AG09309 (cell line): ENCODE data around the gene RAB1B.

Source experiments
- DNase-seq: peaks from one replicate; pipeline ENCODE4 v3.0.0-alpha.2; 2010; ENCODE audit warnings: low read depth
- H3K4me3 ChIP-seq: 2 replicates; pipeline ENCODE4 v1.5.1; 2011; ENCODE audit warnings: mild to moderate bottlenecking, low read depth, low read length, moderate library complexity; ENCODE audit not compliant: control insufficient read depth
- TF ChIP-seq, protein P1 (sequence below): IDR thresholded peaks from 2 replicates; pipeline ENCODE4 v1.5.1; 2011; ENCODE audit warnings: mild to moderate bottlenecking, low read depth, low read length, inconsistent platforms; ENCODE audit not compliant: insufficient read depth, control insufficient read depth; ENCODE audit errors: missing control alignments

Gene RAB1B

DNA sequence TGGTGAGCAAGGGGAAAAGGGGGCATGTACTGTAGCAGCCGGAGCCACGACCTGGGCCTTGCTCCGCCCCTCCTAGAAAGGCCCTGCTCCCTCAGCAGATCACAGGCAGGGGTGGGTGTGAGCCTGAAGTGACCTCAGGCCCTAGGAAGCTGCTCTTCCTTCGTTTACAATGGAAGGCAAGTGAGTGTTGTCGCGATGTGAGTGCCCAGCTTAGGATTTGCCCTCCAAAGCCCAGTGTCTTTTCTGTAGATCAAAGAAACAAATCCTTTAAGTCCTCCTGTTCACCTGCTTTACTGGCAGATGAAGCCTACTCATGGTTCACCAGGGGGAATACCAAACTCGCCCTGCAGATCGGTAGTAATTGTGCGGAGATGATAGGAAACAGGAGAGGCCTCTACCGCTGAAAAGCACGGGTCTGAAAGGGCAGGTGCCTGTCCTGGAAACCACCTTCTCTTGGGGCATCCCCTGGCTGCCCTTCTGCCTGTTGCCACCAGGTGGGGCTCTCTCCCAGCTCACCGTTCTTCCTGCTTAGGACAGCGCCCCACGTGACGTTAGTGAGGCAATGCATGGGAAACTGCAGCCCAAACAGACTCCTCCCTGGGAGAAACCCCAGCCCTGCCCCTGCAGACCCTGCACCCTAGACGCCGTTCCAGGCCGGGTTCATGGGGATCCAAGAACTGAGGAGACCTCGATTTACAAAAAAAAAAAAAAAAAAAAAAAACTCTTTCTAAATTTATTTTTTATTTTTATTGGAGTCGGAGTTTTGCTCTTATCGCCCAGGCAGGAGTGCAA lies 45.9 kb upstream of the RAB1B start:
- no peak overlapping the region for H3K4me3 ChIP-seq
- DNase-seq = peak; percentile 62
- TF ChIP-seq, protein P1, sequence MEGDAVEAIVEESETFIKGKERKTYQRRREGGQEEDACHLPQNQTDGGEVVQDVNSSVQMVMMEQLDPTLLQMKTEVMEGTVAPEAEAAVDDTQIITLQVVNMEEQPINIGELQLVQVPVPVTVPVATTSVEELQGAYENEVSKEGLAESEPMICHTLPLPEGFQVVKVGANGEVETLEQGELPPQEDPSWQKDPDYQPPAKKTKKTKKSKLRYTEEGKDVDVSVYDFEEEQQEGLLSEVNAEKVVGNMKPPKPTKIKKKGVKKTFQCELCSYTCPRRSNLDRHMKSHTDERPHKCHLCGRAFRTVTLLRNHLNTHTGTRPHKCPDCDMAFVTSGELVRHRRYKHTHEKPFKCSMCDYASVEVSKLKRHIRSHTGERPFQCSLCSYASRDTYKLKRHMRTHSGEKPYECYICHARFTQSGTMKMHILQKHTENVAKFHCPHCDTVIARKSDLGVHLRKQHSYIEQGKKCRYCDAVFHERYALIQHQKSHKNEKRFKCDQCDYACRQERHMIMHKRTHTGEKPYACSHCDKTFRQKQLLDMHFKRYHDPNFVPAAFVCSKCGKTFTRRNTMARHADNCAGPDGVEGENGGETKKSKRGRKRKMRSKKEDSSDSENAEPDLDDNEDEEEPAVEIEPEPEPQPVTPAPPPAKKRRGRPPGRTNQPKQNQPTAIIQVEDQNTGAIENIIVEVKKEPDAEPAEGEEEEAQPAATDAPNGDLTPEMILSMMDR = peak; percentile 100

DNA sequence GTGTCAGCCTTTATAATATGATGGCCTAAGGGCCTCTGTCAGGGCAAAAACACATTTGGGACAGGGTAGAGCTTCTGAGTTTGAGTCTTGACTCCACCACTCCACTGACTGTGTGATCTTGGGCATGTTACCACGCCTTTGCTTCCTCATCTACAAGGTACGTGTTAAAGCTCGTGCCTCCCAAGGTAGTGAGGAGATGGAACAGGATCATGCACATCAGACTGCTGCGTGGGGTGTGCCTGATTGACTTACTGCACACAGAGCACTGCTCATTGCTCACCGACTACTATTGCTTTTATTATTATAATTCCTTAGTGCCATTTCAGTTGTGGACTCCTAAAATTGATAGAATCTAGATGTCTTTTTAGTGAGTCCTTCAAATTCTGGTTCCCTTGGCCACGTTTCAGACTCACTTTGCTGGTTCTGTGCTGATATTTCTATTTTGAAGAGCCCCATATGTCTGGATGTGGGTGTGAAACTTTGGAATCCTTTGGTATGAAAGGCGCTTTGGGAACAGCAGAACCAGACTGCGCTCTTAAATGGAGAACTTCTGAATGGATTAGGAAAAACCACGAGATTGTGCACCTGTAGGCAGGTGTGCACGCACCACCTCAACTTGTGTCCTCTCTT lies 44.1 kb upstream of the RAB1B start:
- TF ChIP-seq, protein P1 = no peak
- no peak for DNase-seq
- no peak overlapping the region for H3K4me3 ChIP-seq

DNA sequence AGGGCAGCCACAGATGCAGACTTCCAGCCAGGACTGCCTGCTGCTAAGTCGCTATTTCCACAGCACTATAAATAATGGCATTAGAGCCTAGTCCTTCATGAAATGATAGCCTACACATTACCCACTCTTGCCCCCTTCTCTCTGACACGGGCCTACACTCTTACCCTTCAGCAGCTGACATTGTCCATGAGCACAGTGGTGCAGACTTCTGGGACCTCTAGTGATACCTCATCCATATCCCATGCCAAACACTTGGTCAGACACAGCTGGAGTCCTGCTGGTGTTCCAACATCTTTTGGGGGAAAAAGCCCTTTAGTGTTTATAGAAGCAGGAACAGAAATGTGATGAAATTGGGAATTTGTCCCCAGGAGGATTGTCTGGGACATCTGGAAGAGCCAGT lies 43.4 kb upstream of the RAB1B start:
- TF ChIP-seq, protein P1 = no peak
- H3K4me3 ChIP-seq = no peak overlapping the region
- DNase-seq = no peak

DNA sequence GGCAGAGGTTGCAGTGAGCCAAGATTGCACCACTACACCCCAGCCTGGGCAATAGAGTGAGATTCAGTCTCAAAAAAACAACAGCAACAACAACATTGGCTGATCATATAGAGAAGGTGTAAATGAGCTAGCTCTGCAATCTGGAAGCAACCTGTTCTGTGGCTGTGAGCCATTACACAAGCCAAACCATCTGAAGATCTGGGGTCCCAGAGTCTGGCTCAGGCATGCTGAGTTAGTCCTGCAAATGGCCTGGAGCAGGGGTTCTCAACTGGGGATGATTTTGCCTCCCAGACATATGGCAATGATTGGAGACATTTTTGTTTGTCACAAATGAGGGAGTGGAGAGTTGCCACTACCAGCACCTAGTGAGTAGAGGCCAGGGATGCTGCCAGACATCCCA lies 42.3 kb upstream of the RAB1B start:
- DNase-seq = no peak
- H3K4me3 ChIP-seq = no peak overlapping the region
- TF ChIP-seq, protein P1 = no peak

DNA sequence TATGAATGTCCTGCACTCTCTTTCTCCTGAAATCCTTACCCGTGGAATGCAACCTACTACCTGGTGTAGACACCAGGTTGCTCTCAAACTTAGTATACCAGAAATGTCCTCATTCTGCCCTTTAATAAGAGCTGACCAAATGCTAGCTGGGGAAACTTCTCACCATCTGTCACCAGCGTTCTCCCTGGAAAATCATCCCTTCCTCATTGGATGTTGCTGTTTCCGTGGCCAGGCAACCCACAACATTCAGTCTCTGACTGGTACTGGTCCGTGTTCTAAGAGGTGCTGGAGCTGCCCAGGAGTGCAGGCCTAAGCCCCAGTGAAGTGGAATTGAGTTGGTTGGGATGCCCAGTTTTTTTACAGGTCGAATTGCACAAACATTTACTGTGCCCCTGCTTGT lies 40.7 kb upstream of the RAB1B start:
- TF ChIP-seq, protein P1 = no peak
- no peak overlapping the region for H3K4me3 ChIP-seq
- no peak for DNase-seq

DNA sequence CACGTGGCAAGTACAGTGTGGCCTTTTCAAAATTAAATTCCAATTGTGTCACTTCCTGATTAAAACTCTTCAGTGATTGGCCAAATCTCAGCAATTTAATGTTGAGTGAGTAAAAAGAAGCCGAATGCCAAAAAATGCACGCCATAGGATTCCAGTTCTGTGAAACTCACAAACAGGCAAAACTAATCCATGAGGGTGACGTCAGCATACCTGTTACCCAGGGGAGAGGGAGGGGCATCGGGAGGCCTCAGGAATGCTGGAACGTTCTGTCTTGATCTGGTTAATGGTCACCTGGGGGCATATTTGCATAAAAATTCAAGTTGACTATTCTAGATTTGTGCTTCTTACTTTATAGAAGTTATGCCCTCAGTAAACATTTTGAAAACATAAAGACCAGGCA lies 39.9 kb upstream of the RAB1B start:
- TF ChIP-seq, protein P1 = no peak
- H3K4me3 ChIP-seq = no peak overlapping the region
- DNase-seq = no peak
